PFSK-1 (cell line): ENCODE results near the gene LMO7.

Experiments
- FOXP2 ChIP-seq: optimal IDR thresholded peaks from 2 replicates; pipeline ENCODE3; 2011; ENCODE audit warnings: borderline replicate concordance, control low read depth, inconsistent platforms; ENCODE audit not compliant: insufficient read depth; ENCODE audit errors: extremely low read length, extremely low read depth
- POLR2AphosphoS5 ChIP-seq: IDR thresholded peaks from 2 replicates; pipeline ENCODE4 v1.6.1; 2012; ENCODE audit warnings: low read depth, mild to moderate bottlenecking, control low read depth, low read length, moderate library complexity
- REST ChIP-seq, 2 experiments: IDR thresholded peaks; 2 replicates each; pipeline versions ENCODE4 v1.6.1 to v1.8.0; 2011 to 2012; ENCODE audit warnings: low read depth in 2 of 2, low read length in 2 of 2, control low read depth in 1 of 2, inconsistent platforms in 1 of 2, mild to moderate bottlenecking in 1 of 2, moderate library complexity in 1 of 2; ENCODE audit not compliant: insufficient read depth in 1 of 2
- SIN3A ChIP-seq: IDR thresholded peaks from 2 replicates; pipeline ENCODE4 v1.6.1; 2012; ENCODE audit warnings: mild to moderate bottlenecking, low read length, moderate library complexity, borderline replicate concordance; ENCODE audit not compliant: insufficient read depth
- TAF1 ChIP-seq: IDR thresholded peaks from 2 replicates; pipeline ENCODE4 v1.6.1; 2012; ENCODE audit warnings: low read length, control low read depth, borderline replicate concordance; ENCODE audit not compliant: insufficient read depth

LMO7 gene

GRCh38 chr13:75770164-75770563 lies 134.0 kb downstream of the LMO7 start:
- TF ChIP-seq SIN3A (no peak), FOXP2 (no peak), POLR2AphosphoS5 (no peak), REST (IDR thresholded peaks at IDR 0.05; ENCODE audit: insufficient read depth in 1 of 2, low read depth in 2 of 2, low read length in 2 of 2) (no peak), TAF1 (no peak)

GRCh38 chr13:75770592-75771011 lies 134.5 kb downstream of the LMO7 start:
- TF ChIP-seq TAF1 (no peak), REST (IDR thresholded peaks at IDR 0.05; ENCODE audit: insufficient read depth in 1 of 2, low read depth in 2 of 2, low read length in 2 of 2) (no peak), SIN3A (no peak), POLR2AphosphoS5 (no peak), FOXP2 (no peak)

GRCh38 chr13:75771226-75771625 lies 135.1 kb downstream of the LMO7 start:
- TF ChIP-seq SIN3A, result no peak

- no peak for TF ChIP-seq FOXP2
These were observed 135.7 kb downstream of the LMO7 start for GRCh38 chr13:75771818-75772217.

GRCh38 chr13:75774176-75774575 lies 138.0 kb downstream of the LMO7 start:
- TF ChIP-seq POLR2AphosphoS5 (no peak), REST (IDR thresholded peaks at IDR 0.05; ENCODE audit: insufficient read depth in 1 of 2, low read depth in 2 of 2, low read length in 2 of 2) (no peak), SIN3A (no peak), TAF1 (no peak), FOXP2 (no peak)

- TF ChIP-seq POLR2AphosphoS5 (no peak), TAF1 (no peak), FOXP2 (no peak), SIN3A (no peak), REST (IDR thresholded peaks at IDR 0.05; ENCODE audit: insufficient read depth in 1 of 2, low read depth in 2 of 2, low read length in 2 of 2) (no peak)
These were observed 140.4 kb downstream of the LMO7 start for GRCh38 chr13:75776550-75776949.
